DMS114 treated with DMSO at 0.1 percent for 48 hours (cell line): ENCODE measurements around the gene TUT7.
"Not testable (repeated sequence)": the region's sequence is repeated elsewhere in the genome, so short reads cannot be mapped to it uniquely, and the experiment has no call there.

Experiments
- DNase-seq: peaks from one replicate; lab custom pipeline; 2025; ENCODE audit not compliant: unreplicated experiment; lab: John Stamatoyannopoulos, UW

Gene TUT7

GRCh38 chr9:86304236-86304730, 49.9 kb downstream of the TUT7 start:
- DNase-seq, result no peak

- no peak for DNase-seq
Observed at GRCh38 chr9:86303316-86303975, 50.8 kb downstream of the TUT7 start.

- DNase-seq, result no peak
Observed at GRCh38 chr9:86301686-86302085, 52.5 kb downstream of the TUT7 start.

- DNase-seq, result no peak
Observed at GRCh38 chr9:86300701-86301100, 53.5 kb downstream of the TUT7 start.

GRCh38 chr9:86298873-86299272, 55.3 kb downstream of the TUT7 start:
- no peak for DNase-seq

- not testable (repeated sequence) for DNase-seq
Observed at GRCh38 chr9:86290341-86290740, 63.9 kb downstream of the TUT7 start.

- no peak for DNase-seq
Observed at GRCh38 chr9:86288499-86289198, 65.6 kb downstream of the TUT7 start.

- DNase-seq, result no peak
Observed at GRCh38 chr9:86287013-86287412, 67.2 kb downstream of the TUT7 start.

GRCh38 chr9:86286278-86286677, 67.9 kb downstream of the TUT7 start:
- no peak for DNase-seq

GRCh38 chr9:86285261-86285660, 68.9 kb downstream of the TUT7 start:
- DNase-seq, result no peak

GRCh38 chr9:86282979-86283535, 71.2 kb downstream of the TUT7 start:
- no peak for DNase-seq

GRCh38 chr9:86282077-86282978, 71.9 kb downstream of the TUT7 start, which contains the start of gene ISCA1:
ISCA1 (minus strand) TSS chr9:86282538; CDS start chr9:86282458, 80 bp downstream.
- DNase-seq, result peak; percentile 51

- DNase-seq, result no peak
Observed at GRCh38 chr9:86281593-86282076, 72.6 kb downstream of the TUT7 start.

GRCh38 chr9:86280580-86280979, 73.6 kb downstream of the TUT7 start:
- no peak for DNase-seq

GRCh38 chr9:86279839-86280238, 74.4 kb downstream of the TUT7 start:
- no peak for DNase-seq

GRCh38 chr9:86277072-86277471, 77.1 kb downstream of the TUT7 start:
- DNase-seq, result no peak

GRCh38 chr9:86275962-86276361, 78.2 kb downstream of the TUT7 start:
- no peak for DNase-seq

- DNase-seq, result no peak
Observed at GRCh38 chr9:86274821-86275643, 79.2 kb downstream of the TUT7 start.

- DNase-seq, result no peak
Observed at GRCh38 chr9:86272221-86272620, 82.0 kb downstream of the TUT7 start.

GRCh38 chr9:86263876-86264275, 90.3 kb downstream of the TUT7 start:
- DNase-seq, result no peak
